ENCODE measurements around the gene CSF2.

- TF ChIP-seq CEBPB (IDR thresholded peaks at IDR 0.05; ENCODE audit: low read depth) = no peak
- no peak for TF ChIP-seq RAD21 (IDR thresholded peaks at IDR 0.05; ENCODE audit: low read depth)
- no peak for TF ChIP-seq POLR2A (IDR thresholded peaks at IDR 0.05; ENCODE audit: borderline replicate concordance, extremely low read depth, insufficient read depth, insufficient read length)
- no peak for TF ChIP-seq CTCF (IDR thresholded peaks at IDR 0.05 in 2 of 3, conservative IDR thresholded peaks at IDR 0.05 in 1 of 3; ENCODE audit: borderline replicate concordance in 1 of 3, insufficient read depth in 1 of 3, low read depth in 2 of 3, low read length in 2 of 3)
- TF ChIP-seq SP1 (IDR thresholded peaks at IDR 0.05; ENCODE audit: low read depth) = no peak
- TF ChIP-seq EGR1 (IDR thresholded peaks at IDR 0.05; ENCODE audit: low read depth) = no peak
- no peak for TF ChIP-seq SIN3A (IDR thresholded peaks at IDR 0.05; ENCODE audit: low read depth)
- no peak for TF ChIP-seq EZH2phosphoT487 (IDR thresholded peaks at IDR 0.05; ENCODE audit: borderline replicate concordance)
- TF ChIP-seq ZFX (IDR thresholded peaks at IDR 0.05) = no peak
- TF ChIP-seq EZH2 (IDR thresholded peaks at IDR 0.05) = no peak
- no peak for TF ChIP-seq YY1 (IDR thresholded peaks at IDR 0.05; ENCODE audit: extremely low read depth, insufficient replicate concordance, low read depth, low read length)
- TF ChIP-seq POLR2AphosphoS5 (IDR thresholded peaks at IDR 0.05; ENCODE audit: low read depth, low read length) = no peak
- no peak for TF ChIP-seq ZBTB33 (IDR thresholded peaks at IDR 0.05; ENCODE audit: extremely low read depth, insufficient replicate concordance, low read length)
- TF ChIP-seq CBX3 (IDR thresholded peaks at IDR 0.05; ENCODE audit: low read depth) = no peak
These were observed 23.5 kb upstream of the CSF2 start for GRCh38 chr5:132050136-132050535.

Data from HCT116 (cell line).